ENCODE data around the gene SLC37A4.

DNA sequence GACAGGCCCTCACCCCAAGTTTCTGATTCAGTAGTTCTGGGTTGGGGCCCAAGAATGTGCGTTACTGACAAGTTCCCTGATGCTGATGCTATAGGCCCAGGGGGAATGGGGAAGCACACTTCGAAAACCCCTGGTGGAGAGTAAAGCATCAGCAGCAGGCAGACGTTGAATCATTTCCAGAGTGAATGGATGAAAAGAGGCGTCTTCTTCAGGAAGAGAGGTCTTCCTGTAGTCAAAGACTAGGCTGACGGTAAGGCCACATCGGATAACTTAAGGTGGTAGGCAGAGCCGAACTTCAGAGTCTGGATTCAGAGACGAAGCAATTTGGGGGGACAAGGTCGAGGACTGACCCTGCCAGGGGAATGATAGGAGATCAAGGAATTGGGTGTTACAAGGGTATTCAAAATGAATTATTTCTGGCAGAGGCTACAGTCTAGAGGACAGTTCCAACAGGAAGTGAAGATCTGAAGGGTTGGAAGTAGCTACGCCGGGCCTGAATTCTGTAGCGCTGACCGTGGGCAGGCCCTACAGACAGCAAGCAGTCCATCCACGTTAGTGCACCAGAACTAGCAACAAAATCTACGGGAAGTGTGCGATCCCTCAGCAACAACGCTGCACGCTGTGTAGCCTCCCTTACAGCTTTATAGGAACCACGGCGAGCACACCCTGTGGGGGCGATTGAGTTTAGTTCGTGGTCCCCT is 33.6 kb downstream of the SLC37A4 start:
- TF ChIP-seq, protein P1, sequence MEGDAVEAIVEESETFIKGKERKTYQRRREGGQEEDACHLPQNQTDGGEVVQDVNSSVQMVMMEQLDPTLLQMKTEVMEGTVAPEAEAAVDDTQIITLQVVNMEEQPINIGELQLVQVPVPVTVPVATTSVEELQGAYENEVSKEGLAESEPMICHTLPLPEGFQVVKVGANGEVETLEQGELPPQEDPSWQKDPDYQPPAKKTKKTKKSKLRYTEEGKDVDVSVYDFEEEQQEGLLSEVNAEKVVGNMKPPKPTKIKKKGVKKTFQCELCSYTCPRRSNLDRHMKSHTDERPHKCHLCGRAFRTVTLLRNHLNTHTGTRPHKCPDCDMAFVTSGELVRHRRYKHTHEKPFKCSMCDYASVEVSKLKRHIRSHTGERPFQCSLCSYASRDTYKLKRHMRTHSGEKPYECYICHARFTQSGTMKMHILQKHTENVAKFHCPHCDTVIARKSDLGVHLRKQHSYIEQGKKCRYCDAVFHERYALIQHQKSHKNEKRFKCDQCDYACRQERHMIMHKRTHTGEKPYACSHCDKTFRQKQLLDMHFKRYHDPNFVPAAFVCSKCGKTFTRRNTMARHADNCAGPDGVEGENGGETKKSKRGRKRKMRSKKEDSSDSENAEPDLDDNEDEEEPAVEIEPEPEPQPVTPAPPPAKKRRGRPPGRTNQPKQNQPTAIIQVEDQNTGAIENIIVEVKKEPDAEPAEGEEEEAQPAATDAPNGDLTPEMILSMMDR (IDR thresholded peaks at IDR 0.05): peak in 2 of 6 experiments; percentile 34 to 40
- no peak for TF ChIP-seq POLR2A (IDR thresholded peaks at IDR 0.05)

Measured in esophagus squamous epithelium (tissue), 4 donors.